Peyer's patch (tissue), 4 donors: Measurements from ENCODE around the gene KLC4. TPM values are rescaled to one million over a fixed set of nuclear protein-coding genes. Genes with fewer than 3 reads are reported as not detected.

Experiments
- DNase-seq, 3 donors: peaks; one replicate each; pipeline ENCODE4 v3.0.0-alpha.2; 2017 to 2019
- H3K27ac ChIP-seq, 4 donors: fragments of 200-600 bp; sonication (generic); one replicate each; pipeline ENCODE4 v1.5.1; 2016 to 2019
- H3K27me3 ChIP-seq, 2 donors: fragments of 200-600 bp; sonication (generic); one replicate each; pipeline ENCODE4 v1.5.1; 2019
- H3K36me3 ChIP-seq, 3 donors: fragments of 200-600 bp; sonication (generic); one replicate each; pipeline ENCODE4 v1.5.1; 2016 to 2019
- H3K4me1 ChIP-seq, 4 donors: fragments of 200-600 bp; sonication (generic); one replicate each; pipeline ENCODE4 v1.5.1; 2016 to 2019
- H3K4me3 ChIP-seq, 4 donors: fragments of 200-600 bp; sonication (generic); 1 replicate in 3 of 4; 2 replicates in 1 of 4; pipeline ENCODE4 v1.5.1; 2016 to 2019; ENCODE audit warnings: mild to moderate bottlenecking in 1 of 4
- H3K9me3 ChIP-seq, 4 donors: fragments of 200-600 bp; sonication (generic); one replicate each; pipeline ENCODE4 v1.5.1; 2016 to 2019; ENCODE audit warnings: mild to moderate bottlenecking in 1 of 4
- CTCF ChIP-seq, 6 experiments: fragments of 450-650 bp in 4 of 6; fragments of 200-600 bp in 2 of 6; sonication (generic) in 1 of 6; IDR thresholded peaks; one replicate each; pipeline ENCODE4 v1.5.1; 2017 to 2019; ENCODE audit warnings: antibody characterized with exemption in 6 of 6, mild to moderate bottlenecking in 3 of 6, moderate library complexity in 1 of 6
- POLR2A ChIP-seq, 2 donors: fragments of 450-650 bp; IDR thresholded peaks; one replicate each; pipeline ENCODE4 v1.5.1; 2017; ENCODE audit warnings: antibody characterized with exemption in 2 of 2, mild to moderate bottlenecking in 2 of 2, moderate library complexity in 2 of 2
- total RNA-seq, 4 donors: library from RNA; depleted of rRNA; stranded (reverse); fragments of >200 nt; gene quantifications; one replicate each; pipeline ENCODE4 v1.1.0, GENCODE V29; 2016

The KLC4 gene
- total RNA-seq, 4 donors from 2014 or later: 50.3 to 214 (median 183) TPM

GRCh38 chr6:43032326-43032725 lies 27.1 kb upstream of the KLC4 start:
- H3K4me3 ChIP-seq: no peak overlapping the region
- peaks cover 0 to 74% (median 0%) of the 10 kb centered on the region in 3 donors for H3K36me3 ChIP-seq
- DNase-seq: no peak
- H3K9me3 ChIP-seq: no peaks in the 10 kb centered on the region
- H3K27me3 ChIP-seq: no peaks in the 10 kb centered on the region
- TF ChIP-seq POLR2A (IDR thresholded peaks at IDR 0.05) (no peak), CTCF (IDR thresholded peaks at IDR 0.05) (no peak)
- no peak overlapping the region for H3K27ac ChIP-seq
- no peaks in the 10 kb centered on the region for H3K4me1 ChIP-seq

GRCh38 chr6:43033496-43034189 lies 25.8 kb upstream of the KLC4 start:
- Histone ChIP-seq H3K9me3 (no peaks in the 10 kb centered on the region), H3K27ac (no peak overlapping the region), H3K36me3 (peaks cover 0 to 72% (median 0%) of the 10 kb centered on the region in 3 donors), H3K27me3 (no peaks in the 10 kb centered on the region), H3K4me3 (no peak overlapping the region), H3K4me1 (no peaks in the 10 kb centered on the region)
- no peak for DNase-seq
- TF ChIP-seq POLR2A (IDR thresholded peaks at IDR 0.05) (no peak), CTCF (IDR thresholded peaks at IDR 0.05) (no peak)

GRCh38 chr6:43034190-43034525 lies 25.3 kb upstream of the KLC4 start:
- TF ChIP-seq POLR2A (IDR thresholded peaks at IDR 0.05) (no peak), CTCF (IDR thresholded peaks at IDR 0.05) (no peak)
- Histone ChIP-seq H3K9me3 (no peaks in the 10 kb centered on the region), H3K27me3 (no peaks in the 10 kb centered on the region), H3K4me3 (no peak overlapping the region), H3K27ac (no peak overlapping the region), H3K4me1 (no peaks in the 10 kb centered on the region), H3K36me3 (peaks cover 0 to 72% (median 0%) of the 10 kb centered on the region in 3 donors)
- no peak for DNase-seq

GRCh38 chr6:43035495-43036194 lies 23.8 kb upstream of the KLC4 start:
- peaks cover 0 to 71% (median 0%) of the 10 kb centered on the region in 3 donors for H3K36me3 ChIP-seq
- no peak for DNase-seq

GRCh38 chr6:43036712-43037111 lies 22.7 kb upstream of the KLC4 start:
- no peaks in the 10 kb centered on the region for H3K9me3 ChIP-seq
- no peak overlapping the region for H3K27ac ChIP-seq
- H3K4me3 ChIP-seq: no peak overlapping the region
- H3K4me1 ChIP-seq: no peaks in the 10 kb centered on the region
- no peak for DNase-seq
- H3K36me3 ChIP-seq: peaks cover 0 to 74% (median 0%) of the 10 kb centered on the region in 3 donors
- no peak for TF ChIP-seq POLR2A (IDR thresholded peaks at IDR 0.05)
- TF ChIP-seq CTCF (IDR thresholded peaks at IDR 0.05): no peak
- no peaks in the 10 kb centered on the region for H3K27me3 ChIP-seq

More at GRCh38 chr6:43035495-43036194, 23.8 kb upstream of the KLC4 start:
- H3K4me3 ChIP-seq: no peak overlapping the region
- no peaks in the 10 kb centered on the region for H3K4me1 ChIP-seq
- no peak for TF ChIP-seq POLR2A (IDR thresholded peaks at IDR 0.05)
- no peak for TF ChIP-seq CTCF (IDR thresholded peaks at IDR 0.05)
- no peaks in the 10 kb centered on the region for H3K9me3 ChIP-seq
- H3K27ac ChIP-seq: no peak overlapping the region
- no peaks in the 10 kb centered on the region for H3K27me3 ChIP-seq
